Measurements from ENCODE around the gene PDE4D.

GRCh38 chr5:59021286-59021673 lies 872.2 kb downstream of the PDE4D start:
- no peak for TF ChIP-seq CTCF (IDR thresholded peaks at IDR 0.05; ENCODE audit: extremely low read depth in 1 of 2, insufficient read depth in 1 of 2, low read depth in 1 of 2, low read length in 2 of 2)
- TF ChIP-seq EZH2 (IDR thresholded peaks at IDR 0.05; ENCODE audit: borderline replicate concordance, low read depth, low read length, severe bottlenecking), result no peak
- no peak for TF ChIP-seq POLR2AphosphoS5 (IDR thresholded peaks at IDR 0.05; ENCODE audit: insufficient read depth, low read depth, low read length)
- TF ChIP-seq MAX (IDR thresholded peaks at IDR 0.05; ENCODE audit: insufficient read depth, insufficient read length), result no peak
- TF ChIP-seq POLR2A (IDR thresholded peaks at IDR 0.05; ENCODE audit: low read depth, low read length), result no peak
- no peak for TF ChIP-seq JUN (IDR thresholded peaks at IDR 0.05; ENCODE audit: borderline replicate concordance, insufficient read depth, insufficient read length, low read depth)

All from endothelial cell of umbilical vein (primary cell).